HCT116 (cell line): Measurements from ENCODE around the gene TPSD1. TPM values are rescaled to one million over a fixed set of nuclear protein-coding genes. Genes with fewer than 3 reads are reported as not detected.
"Not testable (repeated sequence)": the region's sequence is repeated elsewhere in the genome, so short reads cannot be mapped to it uniquely, and the experiment has no call there.

Source experiments
- ATAC-seq: fragments of 200-7000 bp; cut with Tn5 transposase; 2 replicates; pipeline ENCODE4 v1.9.1; 2020; ENCODE audit warnings: mild to moderate bottlenecking, moderate library complexity
- BruUV-seq: library from RNA; stranded (reverse); fragments of 400-500 nt; replicated peaks from 2 replicates; lab custom pipeline; 2021; lab: Mats Ljungman, UMichigan
- CTCF ChIA-PET: fragments of 300-600 bp; sonication (Branson Sonifier 250); formaldehyde crosslinking; loops from one replicate; lab custom pipeline; 2021; ENCODE audit warnings: antibody characterized with exemption; lab: Charles Lee
- POLR2A ChIA-PET: fragments of 300-600, 350-600 bp; sonication (Branson Sonifier 250); formaldehyde crosslinking; loops from one replicate; lab custom pipeline; 2021; ENCODE audit warnings: antibody characterized with exemption; lab: Charles Lee
- RAD21 ChIA-PET, 2 experiments: fragments of 300-600 bp; sonication (Branson Sonifier 250); formaldehyde crosslinking; loops; one replicate each; lab custom pipeline; 2023; ENCODE audit warnings: low total read pairs in 2 of 2; ENCODE audit not compliant: uncharacterized antibody in 2 of 2, unreplicated experiment in 2 of 2, low non-redundant PET in 1 of 2; lab: Charles Lee
- DNase-seq: peaks from one replicate; pipeline ENCODE4 v3.0.0-alpha.2; 2010; ENCODE audit warnings: low read depth, low spot score
- H2AFZ ChIP-seq: fragments of 200-600 bp; shearing (Covaris generic), sonication (generic); 2 replicates; pipeline ENCODE4 v1.6.1; 2017; ENCODE audit warnings: low read depth, mixed run types, mixed read lengths, antibody characterized with exemption, low read length; ENCODE audit not compliant: poor library complexity, severe bottlenecking
- H3K27ac ChIP-seq: 2 replicates; pipeline ENCODE4 v1.5.1; 2012; ENCODE audit warnings: low read depth, low read length
- H3K27me3 ChIP-seq: fragments of 200-600 bp; sonication (generic); 2 replicates; pipeline ENCODE4 v1.6.1; 2016; ENCODE audit warnings: mixed run types, low read length, mixed read lengths; ENCODE audit not compliant: insufficient read depth
- H3K36me3 ChIP-seq, 2 experiments: fragments of 200-500 bp in 1 of 2; fragments of 200-600 bp in 1 of 2; sonication (Bioruptor generic) in 1 of 2; sonication (generic) in 1 of 2; 2 replicates each; pipeline versions ENCODE4 v1.5.1 to v1.6.1; 2014 to 2016; ENCODE audit warnings: low read length in 2 of 2, inconsistent platforms in 1 of 2, mixed read lengths in 1 of 2, mixed run types in 1 of 2; ENCODE audit not compliant: insufficient read depth in 2 of 2, control insufficient read depth in 1 of 2
- H3K4me1 ChIP-seq, 2 experiments: fragments of 200-600 bp in 1 of 2; sonication (generic) in 1 of 2; 2 replicates each; pipeline versions ENCODE4 v1.5.1 to v1.6.1; 2012 to 2017; ENCODE audit warnings: low read length in 2 of 2, inconsistent platforms in 1 of 2, mild to moderate bottlenecking in 1 of 2, mixed read lengths in 1 of 2, mixed run types in 1 of 2, moderate library complexity in 1 of 2; ENCODE audit not compliant: insufficient read depth in 2 of 2, control insufficient read depth in 1 of 2
- H3K4me2 ChIP-seq: fragments of 200-600 bp; sonication (generic); 2 replicates; pipeline ENCODE4 v1.6.1; 2017; ENCODE audit warnings: mixed run types, low read length, mixed read lengths
- H3K4me3 ChIP-seq, 2 experiments: fragments of 200-600 bp in 1 of 2; sonication (generic) in 1 of 2; replicated peaks in 1 of 2; 2 replicates each; pipeline ENCODE4 v1.5.1; 2011 to 2016; ENCODE audit warnings: low read length in 2 of 2, control low read depth in 1 of 2, low read depth in 1 of 2, mild to moderate bottlenecking in 1 of 2, mixed read lengths in 1 of 2, mixed run types in 1 of 2
- H3K79me2 ChIP-seq: fragments of 200-600 bp; sonication (generic); 2 replicates; pipeline ENCODE4 v1.6.1; 2017; ENCODE audit warnings: mild to moderate bottlenecking, mixed run types, low read length, moderate library complexity, mixed read lengths; ENCODE audit not compliant: insufficient read depth
- H3K9ac ChIP-seq: fragments of 200-600 bp; sonication (generic); 2 replicates; pipeline ENCODE4 v1.6.1; 2016; ENCODE audit warnings: low read length, mixed read lengths
- H3K9me2 ChIP-seq: fragments of 200-600 bp; sonication (generic), shearing (Covaris generic); 2 replicates; pipeline ENCODE4 v1.6.1; 2017; ENCODE audit warnings: mixed run types, mild to moderate bottlenecking, moderate library complexity; ENCODE audit not compliant: insufficient read depth
- H3K9me3 ChIP-seq, 2 experiments: fragments of 200-500 bp in 1 of 2; fragments of 200-600 bp in 1 of 2; sonication (Bioruptor generic) in 1 of 2; sonication (generic) in 1 of 2; 2 replicates each; pipeline ENCODE4 v1.6.1; 2014 to 2017; ENCODE audit warnings: low read length in 2 of 2, mixed read lengths in 2 of 2, inconsistent platforms in 1 of 2, low read depth in 1 of 2, mild to moderate bottlenecking in 1 of 2, mixed run types in 1 of 2, moderate library complexity in 1 of 2; ENCODE audit not compliant: control insufficient read depth in 1 of 2, insufficient read depth in 1 of 2
- H4K20me1 ChIP-seq: fragments of 200-600 bp; sonication (generic), shearing (Covaris generic); 2 replicates; pipeline ENCODE4 v1.6.1; 2017; ENCODE audit warnings: mixed run types, mild to moderate bottlenecking, moderate library complexity; ENCODE audit not compliant: insufficient read depth
- intact Hi-C: fragments of 100-400 bp; cut with micrococcal nuclease; formaldehyde crosslinking; loops from 2 replicates; pipeline ENCODE4 v1.10.0; 2022
- total RNA-seq: library from RNA; stranded (reverse); gene quantifications from one replicate; pipeline ENCODE4 v1.2.1, GENCODE V29; 2021; ENCODE audit not compliant: unreplicated experiment

Gene TPSD1
- total RNA-seq, 1 experiment from 2014 or later = not detected

DNA sequence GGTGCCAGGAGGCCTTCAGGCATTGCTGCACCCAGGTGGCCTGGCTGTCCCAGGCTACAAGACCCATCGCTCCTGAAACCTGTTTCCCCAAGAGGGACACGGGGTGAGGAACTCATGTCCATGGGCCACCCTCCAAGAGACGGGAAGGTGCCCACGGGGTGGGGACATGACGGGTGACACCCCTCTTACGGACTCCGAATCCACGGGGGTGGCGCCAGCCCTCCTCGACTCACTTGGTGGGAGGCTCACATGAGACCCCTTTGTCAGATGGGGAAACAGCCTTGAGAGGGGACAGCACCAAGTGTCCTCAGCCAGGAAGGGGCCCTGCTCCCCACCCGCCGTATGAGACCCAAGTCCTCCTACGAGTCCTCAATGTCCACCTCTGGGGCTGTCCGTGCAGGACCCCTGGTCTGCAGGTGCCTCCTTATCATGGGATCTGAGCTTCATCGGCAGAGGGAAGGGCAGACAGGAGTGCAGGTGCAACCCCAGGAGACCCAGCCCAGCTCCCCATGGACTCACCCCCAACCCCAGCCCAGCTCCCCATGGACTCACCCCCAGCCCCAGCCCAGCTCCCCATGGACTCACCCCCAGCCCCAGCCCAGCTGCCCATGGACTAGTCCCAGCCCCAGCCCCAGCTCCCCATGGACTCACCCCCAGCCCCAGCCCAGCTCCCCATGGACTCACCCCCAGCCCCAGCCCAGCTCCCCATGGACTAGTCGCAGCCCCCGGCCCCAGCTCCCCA, 25.2 kb upstream of the TPSD1 start:
- H4K20me1 ChIP-seq, H3K27ac ChIP-seq, DNase-seq, H3K9me3 ChIP-seq, CTCF ChIA-PET, H3K36me3 ChIP-seq, RAD21 ChIA-PET, ATAC-seq, H3K9me2 ChIP-seq, H3K9ac ChIP-seq, POLR2A ChIA-PET, H3K4me1 ChIP-seq, H3K27me3 ChIP-seq, H3K4me2 ChIP-seq, H3K4me3 ChIP-seq, H2AFZ ChIP-seq, BruUV-seq, intact Hi-C loops, H3K79me2 ChIP-seq: not testable (repeated sequence)

DNA sequence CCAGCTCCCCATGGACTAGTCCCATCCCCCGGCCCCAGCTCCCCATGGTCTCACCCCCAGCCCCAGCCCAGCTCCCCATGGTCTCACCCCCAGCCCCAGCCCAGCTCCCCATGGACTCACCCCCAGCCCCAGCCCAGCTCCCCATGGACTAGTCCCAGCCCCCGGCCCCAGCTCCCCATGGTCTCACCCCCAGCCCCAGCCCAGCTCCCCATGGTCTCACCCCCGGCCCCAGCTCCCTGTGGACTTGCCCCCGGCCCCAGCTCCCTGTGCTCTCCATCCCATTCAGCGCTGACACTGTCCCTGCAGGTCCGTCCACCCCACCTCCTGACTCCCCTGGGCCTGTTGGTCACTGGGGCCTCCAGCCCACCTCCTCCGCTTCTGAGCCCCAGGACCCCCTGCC, 24.6 kb upstream of the TPSD1 start:
- RAD21 ChIA-PET, CTCF ChIA-PET, intact Hi-C loops, POLR2A ChIA-PET, H4K20me1 ChIP-seq, BruUV-seq, H3K79me2 ChIP-seq, H3K9ac ChIP-seq, H3K4me3 ChIP-seq, DNase-seq, H3K36me3 ChIP-seq, H3K9me3 ChIP-seq, H3K9me2 ChIP-seq, H3K27me3 ChIP-seq, H2AFZ ChIP-seq, H3K4me2 ChIP-seq, H3K27ac ChIP-seq, H3K4me1 ChIP-seq, ATAC-seq: not testable (repeated sequence)

DNA sequence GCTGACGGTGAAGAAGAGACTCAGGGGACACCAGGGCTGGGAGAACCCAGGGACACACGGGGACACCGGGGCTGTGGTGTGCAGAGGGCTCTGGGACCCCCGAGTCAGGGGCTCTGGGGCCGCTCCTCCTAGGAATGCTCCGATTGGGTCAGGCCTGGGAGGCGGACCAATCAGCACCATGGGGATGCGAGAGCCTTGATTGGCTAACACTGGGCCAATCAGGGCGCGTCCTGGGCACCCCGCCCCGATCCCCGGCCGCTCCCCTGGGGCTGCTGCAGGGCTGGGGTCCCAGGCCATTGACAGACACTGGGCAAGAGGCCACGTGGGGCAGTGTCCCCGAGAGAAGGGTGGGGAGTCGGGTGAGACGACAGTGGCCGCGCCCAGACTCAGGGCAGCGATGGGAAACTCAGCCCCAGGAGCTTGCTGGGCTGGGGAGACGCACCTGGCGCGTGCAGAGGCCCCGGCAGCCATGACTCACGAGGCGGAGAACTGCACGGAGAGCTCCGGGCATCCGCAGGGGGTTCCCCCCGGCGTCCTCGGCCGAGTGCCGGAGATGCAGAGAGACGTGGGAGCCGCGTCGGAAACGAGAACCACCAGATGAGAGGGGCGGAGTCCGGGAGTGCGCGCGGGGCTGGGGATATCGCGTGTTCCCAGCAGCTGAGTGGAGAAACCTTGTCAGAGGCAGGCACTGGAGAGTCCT, 23.7 kb upstream of the TPSD1 start:
- H3K9ac ChIP-seq, BruUV-seq, H3K9me2 ChIP-seq, DNase-seq, CTCF ChIA-PET, H2AFZ ChIP-seq, H3K36me3 ChIP-seq, H3K4me3 ChIP-seq, H3K27me3 ChIP-seq, H3K79me2 ChIP-seq, H3K9me3 ChIP-seq, H3K27ac ChIP-seq, H4K20me1 ChIP-seq, POLR2A ChIA-PET, H3K4me2 ChIP-seq, RAD21 ChIA-PET, intact Hi-C loops, H3K4me1 ChIP-seq: not testable (repeated sequence)
- peak; percentile 83 for ATAC-seq

DNA sequence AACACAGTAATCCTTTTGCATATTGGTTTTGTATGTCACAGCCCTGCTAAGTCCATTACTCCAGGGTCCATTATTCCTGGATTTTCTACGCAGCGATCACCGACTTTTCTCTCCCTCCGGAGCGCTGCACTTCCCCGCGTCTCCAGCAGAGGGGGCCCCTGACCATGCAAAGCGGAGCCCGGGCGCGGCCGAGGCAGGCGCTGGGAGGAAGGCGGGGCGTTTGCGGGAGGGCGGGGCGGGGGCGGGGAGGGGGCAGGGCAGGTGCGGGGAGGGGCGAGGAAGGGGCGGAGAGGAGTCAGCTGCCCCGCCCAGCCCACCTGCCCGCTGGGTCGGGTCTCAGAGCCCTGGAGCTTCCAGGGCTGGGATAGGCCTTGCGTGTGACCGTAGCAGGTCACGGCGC, 19.2 kb upstream of the TPSD1 start:
- ATAC-seq = peak; percentile 74

More for the DNA sequence above, 19.2 kb upstream of the TPSD1 start:
- H3K9ac ChIP-seq, H3K4me2 ChIP-seq, intact Hi-C loops, H3K9me2 ChIP-seq, CTCF ChIA-PET, H3K9me3 ChIP-seq, H3K79me2 ChIP-seq, H3K27me3 ChIP-seq, H3K4me1 ChIP-seq, RAD21 ChIA-PET, H3K27ac ChIP-seq, H3K4me3 ChIP-seq, POLR2A ChIA-PET, H2AFZ ChIP-seq, H3K36me3 ChIP-seq, H4K20me1 ChIP-seq, BruUV-seq, DNase-seq: not testable (repeated sequence)
